GM21528 (cell line): ENCODE data around the gene EVI5.

ENCODE experiments used
- ATAC-seq: cut with Tn5 transposase; IDR thresholded peaks from one replicate; pipeline ENCODE4 v1.9.1; 2021; ENCODE audit warnings: mild to moderate bottlenecking, moderate library complexity; ENCODE audit not compliant: unreplicated experiment, low FRiP score

EVI5 gene

GRCh38 chr1:92488832-92489231 is 296.1 kb downstream of the EVI5 start:
- ATAC-seq = no peak

- no peak for ATAC-seq
Measured at GRCh38 chr1:92488416-92488815, 296.5 kb downstream of the EVI5 start.

- ATAC-seq = no peak
Measured at GRCh38 chr1:92487078-92487605, 297.8 kb downstream of the EVI5 start.

- peak; percentile 3 for ATAC-seq
Measured at GRCh38 chr1:92486251-92487077, 298.4 kb downstream of the EVI5 start, which contains the start of gene GFI1. Gene GFI1, minus strand, starts transcription at chr1:92486925. Its CDS starts 3,438 bp downstream, at chr1:92483487.

GRCh38 chr1:92485381-92486250 is 299.3 kb downstream of the EVI5 start:
- ATAC-seq = peak; percentile 54

GRCh38 chr1:92484472-92485380 is 300.2 kb downstream of the EVI5 start:
- peak; percentile 30 for ATAC-seq

- ATAC-seq = no peak
Measured at GRCh38 chr1:92483610-92484471, 301.1 kb downstream of the EVI5 start.

- ATAC-seq = no peak
Measured at GRCh38 chr1:92482665-92483609, 302.0 kb downstream of the EVI5 start.

- no peak for ATAC-seq
Measured at GRCh38 chr1:92481971-92482664, 302.8 kb downstream of the EVI5 start.

- ATAC-seq = no peak
Measured at GRCh38 chr1:92481599-92481925, 303.3 kb downstream of the EVI5 start.

GRCh38 chr1:92480813-92481598 is 303.9 kb downstream of the EVI5 start:
- ATAC-seq = no peak

- ATAC-seq = no peak
Measured at GRCh38 chr1:92480200-92480812, 304.6 kb downstream of the EVI5 start.

- ATAC-seq = no peak
Measured at GRCh38 chr1:92479587-92479986, 305.3 kb downstream of the EVI5 start.

GRCh38 chr1:92478393-92478792 is 306.5 kb downstream of the EVI5 start:
- ATAC-seq = no peak

GRCh38 chr1:92476071-92476631 is 308.8 kb downstream of the EVI5 start:
- no peak for ATAC-seq

- ATAC-seq = no peak
Measured at GRCh38 chr1:92475029-92475428, 309.9 kb downstream of the EVI5 start.
